GM21526 (cell line): ENCODE results near the gene DIO1.

ENCODE experiments used
- ATAC-seq: cut with Tn5 transposase; IDR thresholded peaks from one replicate; pipeline ENCODE4 v1.9.1; 2021; ENCODE audit warnings: moderate library complexity; ENCODE audit not compliant: unreplicated experiment, low FRiP score

The DIO1 gene

GRCh38 chr1:53938136-53938830, 44.3 kb downstream of the DIO1 start:
- ATAC-seq: no peak

- ATAC-seq: no peak
These were observed 48.4 kb downstream of the DIO1 start for GRCh38 chr1:53942127-53942957.

- ATAC-seq: no peak
These were observed 49.1 kb downstream of the DIO1 start for GRCh38 chr1:53943090-53943489.

- no peak for ATAC-seq
These were observed 49.6 kb downstream of the DIO1 start for GRCh38 chr1:53943490-53944043.

DNA sequence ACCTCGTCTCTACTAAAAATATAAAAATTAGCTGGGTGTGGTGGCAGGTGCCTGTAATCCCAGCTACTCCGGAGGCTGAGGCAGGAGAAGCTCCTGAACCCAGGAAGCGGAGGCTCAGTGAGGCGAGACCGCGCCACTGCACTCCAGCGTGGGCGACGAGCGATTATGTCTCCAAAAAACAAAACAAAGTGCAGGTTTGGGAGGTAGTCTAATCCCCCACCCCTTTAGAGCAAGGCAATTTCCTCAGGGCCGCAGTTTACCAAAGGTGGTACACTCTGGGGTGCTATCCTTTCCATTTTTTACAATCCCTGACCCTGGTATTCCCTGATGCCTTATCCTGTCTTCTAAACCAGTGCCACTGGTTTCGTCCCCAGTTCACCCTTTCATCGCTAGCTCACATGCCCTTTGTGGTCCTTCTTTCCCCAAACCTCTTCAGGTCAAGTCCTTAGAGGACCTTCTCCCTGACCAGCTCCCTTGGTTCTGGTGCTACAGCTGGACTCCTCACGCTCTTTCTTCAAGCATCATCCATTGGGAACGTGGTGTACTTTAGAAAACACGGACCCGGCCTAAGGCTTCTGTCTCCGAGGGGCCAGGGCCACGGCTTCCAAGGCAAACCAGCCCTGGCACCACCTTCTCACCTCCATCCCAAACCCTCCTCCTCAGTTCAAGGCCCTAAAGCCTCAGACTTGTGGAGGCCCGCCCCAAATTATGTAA, 50.6 kb downstream of the DIO1 start:
- no peak for ATAC-seq

DNA sequence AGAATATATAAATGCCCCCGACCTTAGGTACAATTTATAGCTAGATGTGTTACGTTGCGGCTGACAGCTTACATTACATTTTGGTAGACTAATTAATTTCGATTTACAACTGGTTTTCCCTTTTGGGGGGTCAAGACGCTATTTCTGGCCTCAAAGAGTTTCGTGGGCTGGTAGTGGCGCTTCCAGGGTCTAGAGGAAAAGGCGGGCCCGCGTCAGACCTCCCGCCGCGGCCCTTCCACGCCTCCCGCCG, 51.1 kb downstream of the DIO1 start:
- ATAC-seq: no peak

DNA sequence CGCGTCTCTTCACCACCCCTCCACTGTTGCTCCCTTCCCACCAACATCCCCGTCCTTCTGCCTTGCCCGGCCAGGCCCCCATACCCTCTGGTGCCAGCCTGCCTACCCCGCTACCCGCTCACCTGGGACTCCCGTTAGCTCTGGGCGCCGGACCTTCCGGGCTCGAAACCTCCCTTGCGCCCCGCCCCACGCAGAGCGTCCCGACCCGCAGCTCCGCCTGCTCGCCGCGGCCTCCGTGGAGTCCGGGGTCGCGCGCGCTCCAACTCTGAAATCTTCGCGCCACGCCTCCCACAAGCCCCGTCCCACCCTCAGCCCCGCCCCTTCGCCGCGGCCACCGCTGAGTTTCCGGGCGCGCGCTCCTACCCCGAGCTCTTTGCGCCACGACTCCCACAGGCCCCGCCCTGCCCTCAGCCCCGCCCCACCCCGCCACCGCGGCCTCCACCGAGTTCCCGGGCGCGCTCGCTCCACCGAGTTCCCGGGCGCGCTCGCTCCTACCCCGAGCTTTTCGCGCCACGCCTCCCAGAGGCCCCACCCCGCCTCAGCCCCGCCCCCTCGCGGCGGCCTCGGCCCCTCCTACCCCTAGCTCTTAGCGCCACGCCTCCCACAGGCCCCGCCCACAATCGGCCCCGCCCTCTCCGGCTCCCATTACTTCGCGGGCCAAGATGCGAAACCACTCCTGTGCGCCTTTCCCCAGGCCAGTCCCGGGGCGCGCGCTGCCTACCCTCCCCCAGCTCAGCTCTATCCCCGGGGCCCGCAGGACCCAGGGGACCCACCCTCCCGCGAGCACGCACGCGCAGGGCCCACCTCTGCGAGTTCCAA, 51.7 kb downstream of the DIO1 start, which contains the start of gene IFT25:
Gene IFT25 (minus strand): TSS at position 267 of the 819 bp plus-strand sequence. CDS start 5,617 bp downstream, outside the sequence.
- peak; percentile 66 for ATAC-seq

DNA sequence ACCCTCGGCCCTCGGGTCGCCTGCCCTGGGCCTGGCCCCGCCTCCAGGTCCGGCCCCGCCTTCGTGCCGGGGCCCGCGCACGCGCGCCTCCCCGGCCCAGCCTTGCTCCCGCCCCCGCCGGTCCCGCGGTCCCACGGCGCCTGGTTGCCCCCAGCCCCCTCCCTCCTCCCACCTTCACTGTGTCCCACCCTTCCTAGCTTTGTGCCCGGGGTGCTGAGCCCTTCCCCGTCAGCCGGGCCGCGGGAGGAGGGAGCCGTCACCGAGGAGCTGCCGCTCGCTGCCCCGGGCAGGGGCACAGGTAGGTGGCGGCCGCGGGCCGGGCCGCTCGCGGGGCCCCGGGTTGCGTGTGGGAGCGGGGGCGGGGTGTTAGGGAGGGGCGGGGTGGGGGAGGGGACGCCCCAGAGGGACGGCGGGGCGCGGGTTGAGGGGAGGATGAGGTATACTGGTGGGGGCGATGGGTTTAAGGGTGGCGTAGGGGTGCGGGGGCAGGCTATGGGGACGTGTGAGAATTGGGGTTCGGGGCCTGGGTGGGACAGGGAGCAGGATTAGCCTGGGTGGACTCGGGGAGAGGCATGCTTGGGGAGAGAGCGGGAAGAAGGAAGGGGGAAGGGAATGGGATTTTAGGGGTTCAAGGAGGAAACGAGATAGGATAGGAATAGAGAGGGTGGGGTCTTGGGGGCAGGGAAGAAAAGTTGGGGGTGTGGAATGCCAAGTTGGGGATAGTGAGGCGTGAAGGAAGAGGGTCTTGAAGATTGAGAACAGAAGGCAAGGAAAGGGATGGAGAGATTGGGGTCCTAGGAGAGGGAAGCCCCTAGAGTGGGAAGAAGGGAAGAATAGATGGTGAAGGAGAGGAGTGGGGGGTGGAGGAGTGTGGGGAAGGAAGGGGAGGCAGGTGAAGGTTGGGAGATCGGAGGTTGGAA, 52.5 kb downstream of the DIO1 start, which contains the start of gene LRRC42:
Gene LRRC42 (plus strand): TSS at position 99 of the 920 bp plus-strand sequence. CDS start 5,650 bp downstream, outside the sequence.
- peak; percentile 55 for ATAC-seq

DNA sequence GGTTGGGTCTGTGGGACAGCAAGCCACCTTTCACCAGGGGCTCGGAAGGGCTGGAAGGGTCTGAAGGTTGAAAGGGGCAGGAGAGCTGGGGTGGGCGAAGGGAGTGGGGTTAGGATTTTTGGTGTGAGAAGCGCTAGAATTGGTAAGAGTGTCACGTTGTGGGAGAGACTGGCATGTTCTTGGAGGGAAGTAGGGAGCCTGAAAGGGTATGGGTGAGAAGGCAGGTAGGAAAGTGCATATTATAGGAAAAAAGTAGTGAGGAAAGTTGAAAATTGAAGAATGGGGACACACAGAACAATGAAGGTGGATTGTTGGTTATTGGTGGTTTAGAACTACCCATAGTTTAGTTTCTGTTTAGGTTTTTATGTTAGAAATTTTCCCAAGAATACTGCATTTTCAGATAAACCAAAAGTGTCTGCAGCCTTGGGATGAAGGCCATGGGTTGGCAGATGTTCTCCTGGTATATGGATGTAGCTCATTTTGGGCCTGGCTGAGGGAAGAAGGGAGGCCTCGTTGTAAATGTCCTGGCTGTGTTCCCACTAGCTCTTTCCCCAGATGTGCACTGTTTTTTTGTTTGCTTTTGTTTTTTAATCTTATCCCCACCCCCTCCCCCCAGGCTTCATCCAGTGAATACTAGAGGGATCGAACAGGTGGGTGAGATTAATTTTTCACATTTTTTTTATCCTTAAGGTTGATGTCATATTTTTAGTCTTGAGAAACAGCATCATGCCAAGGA, 53.4 kb downstream of the DIO1 start:
- ATAC-seq: no peak

GRCh38 chr1:53948291-53948690, 54.3 kb downstream of the DIO1 start:
- no peak for ATAC-seq

GRCh38 chr1:53949023-53949990, 55.3 kb downstream of the DIO1 start:
- no peak for ATAC-seq

- ATAC-seq: no peak
These were observed 57.7 kb downstream of the DIO1 start for GRCh38 chr1:53951697-53952096.

GRCh38 chr1:53954128-53954527, 60.1 kb downstream of the DIO1 start:
- no peak for ATAC-seq

DNA sequence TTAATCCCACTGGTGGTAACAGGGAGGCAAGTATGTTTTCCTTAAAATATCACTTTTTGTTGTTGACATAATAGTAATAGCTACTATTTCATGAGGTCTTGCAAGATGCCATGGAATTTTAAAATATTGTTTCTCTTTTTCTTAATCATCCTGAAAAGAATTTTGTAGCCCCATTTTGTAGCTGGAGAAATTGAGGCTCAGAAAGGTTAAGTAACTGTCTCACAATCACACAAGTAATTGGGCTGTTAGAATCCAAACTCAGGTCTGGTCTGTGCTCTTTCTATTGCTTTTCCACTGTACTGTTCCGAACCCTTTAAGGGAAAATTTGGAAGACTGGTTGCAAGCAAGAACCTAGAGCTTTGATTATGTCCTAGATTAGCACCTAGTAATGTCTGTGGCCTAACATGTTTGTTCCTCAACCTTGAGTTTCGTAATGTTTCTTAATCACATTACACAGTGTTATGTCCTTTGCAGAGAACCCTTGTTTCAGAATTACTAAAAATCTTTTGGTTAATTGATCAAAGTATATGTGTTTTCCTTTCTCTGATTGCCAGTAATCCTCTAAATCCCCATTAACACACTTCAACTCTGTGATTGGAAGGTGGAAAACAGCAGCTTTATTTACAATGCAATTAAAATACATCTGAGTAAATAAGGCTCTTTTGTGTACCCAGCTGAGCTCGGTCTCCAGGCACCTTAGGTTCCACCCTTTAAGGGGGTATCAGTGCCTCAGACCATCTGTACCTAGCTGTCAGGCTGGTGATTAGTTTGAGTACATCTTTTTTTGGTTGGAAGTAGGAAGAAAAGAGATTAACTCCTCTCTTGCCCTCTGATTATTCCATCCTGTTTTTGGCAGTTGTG, 62.6 kb downstream of the DIO1 start:
- ATAC-seq: no peak

GRCh38 chr1:53957194-53957818, 63.3 kb downstream of the DIO1 start:
- no peak for ATAC-seq

DNA sequence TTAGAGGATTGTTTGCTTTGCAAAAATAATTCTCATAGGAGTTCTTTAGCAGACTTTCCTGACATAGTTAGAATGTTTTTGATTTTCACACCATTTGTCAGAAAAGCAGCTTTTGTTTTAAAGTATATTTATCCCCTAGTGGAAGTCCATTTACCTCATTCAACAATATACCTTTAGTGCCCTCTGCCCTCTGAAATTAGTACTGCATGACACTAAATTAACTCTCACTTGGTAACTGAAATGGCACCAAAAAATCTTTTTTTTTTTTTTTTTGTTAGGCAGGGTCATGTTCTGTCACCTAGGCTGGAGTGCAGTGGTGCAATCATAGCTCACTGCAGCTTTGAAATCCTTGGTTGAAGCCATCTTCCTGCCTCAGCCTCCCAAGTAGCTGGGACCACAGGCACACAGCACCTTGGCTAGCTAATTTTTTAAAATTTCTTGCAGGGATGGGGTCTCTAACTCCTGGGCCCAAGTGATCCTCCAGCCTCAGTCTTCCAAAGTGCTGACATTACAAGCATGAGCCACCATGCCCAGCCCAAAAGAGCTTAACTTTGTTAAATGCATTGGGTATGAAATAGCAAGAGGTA, 65.8 kb downstream of the DIO1 start:
- ATAC-seq: no peak
